SK-N-SH (cell line): ENCODE measurements around the gene SEC23IP. TPM values are rescaled to one million over a fixed set of nuclear protein-coding genes. Genes with fewer than 3 reads are reported as not detected.

Experiments used
- CTCF ChIA-PET: fragments of 300-600, 350-600 bp; formaldehyde crosslinking; extraction: SDS; loops from one replicate; lab custom pipeline; 2021; lab: Yijun Ruan, JAX
- POLR2A ChIA-PET: fragments of 350-600 bp; sonication (Branson Sonifier 250); formaldehyde crosslinking; extraction: SDS; loops from one replicate; lab custom pipeline; 2020; ENCODE audit warnings: antibody characterized with exemption, inconsistent platforms; lab: Yijun Ruan, JAX
- DNase-seq: peaks from one replicate; pipeline ENCODE4 v3.0.0; 2012
- H2AFZ ChIP-seq: fragments of 200-600 bp; sonication (generic); 2 replicates; pipeline ENCODE4 v1.8.1; 2016; ENCODE audit warnings: antibody characterized with exemption, mild to moderate bottlenecking, low read depth
- H3F3A ChIP-seq: fragments of 200-600 bp; sonication (generic); replicated peaks from 2 replicates; pipeline ENCODE3; 2016; ENCODE audit warnings: antibody characterized with exemption, mild to moderate bottlenecking; ENCODE audit not compliant: insufficient read depth
- H3K27ac ChIP-seq, 2 experiments: fragments of 200-500 bp in 1 of 2; fragments of 200-600 bp in 1 of 2; sonication (Bioruptor generic) in 1 of 2; sonication (generic), shearing (Covaris generic) in 1 of 2; 2 replicates each; pipeline versions ENCODE4 v1.5.1 to v1.6.1; 2014 to 2016; ENCODE audit warnings: low read depth in 2 of 2, inconsistent platforms in 1 of 2, low read length in 1 of 2, mild to moderate bottlenecking in 1 of 2, mixed read lengths in 1 of 2
- H3K27me3 ChIP-seq: fragments of 200-600 bp; sonication (generic), shearing (Covaris generic); 2 replicates; pipeline ENCODE4 v1.6.1; 2016; ENCODE audit warnings: mixed run types; ENCODE audit not compliant: insufficient read depth
- H3K36me3 ChIP-seq, 2 experiments: fragments of 200-500 bp in 1 of 2; fragments of 200-600 bp in 1 of 2; sonication (Bioruptor generic) in 1 of 2; sonication (generic) in 1 of 2; replicated peaks in 1 of 2; 2 replicates each; pipeline versions ENCODE3 to v1.5.1; 2014 to 2016; ENCODE audit warnings: low read length in 1 of 2, mild to moderate bottlenecking in 1 of 2; ENCODE audit not compliant: insufficient read depth in 2 of 2, control insufficient read depth in 1 of 2
- H3K4me1 ChIP-seq, 2 experiments: fragments of 200-500 bp in 1 of 2; fragments of 200-600 bp in 1 of 2; sonication (Bioruptor generic) in 1 of 2; sonication (generic), shearing (Covaris generic) in 1 of 2; 2 replicates each; pipeline versions ENCODE4 v1.5.1 to v1.6.1; 2014 to 2016; ENCODE audit warnings: low read depth in 1 of 2, low read length in 1 of 2, mixed run types in 1 of 2; ENCODE audit not compliant: insufficient read depth in 2 of 2, control insufficient read depth in 1 of 2
- H3K4me2 ChIP-seq: fragments of 200-600 bp; sonication (generic), shearing (Covaris generic); 2 replicates; pipeline ENCODE4 v1.6.1; 2017; ENCODE audit warnings: mixed run types
- H3K4me3 ChIP-seq, 2 experiments: fragments of 200-500 bp in 1 of 2; fragments of 200-600 bp in 1 of 2; sonication (Bioruptor generic) in 1 of 2; sonication (generic), shearing (Covaris generic) in 1 of 2; 2 replicates each; pipeline versions ENCODE4 v1.5.1 to v1.8.1; 2014 to 2016; ENCODE audit warnings: low read depth in 2 of 2, inconsistent platforms in 1 of 2, low read length in 1 of 2, mild to moderate bottlenecking in 1 of 2, mixed read lengths in 1 of 2, moderate library complexity in 1 of 2
- H3K79me2 ChIP-seq: fragments of 200-600 bp; sonication (generic); 2 replicates; pipeline ENCODE4 v1.8.1; 2017; ENCODE audit warnings: mild to moderate bottlenecking; ENCODE audit not compliant: insufficient read depth
- H3K9ac ChIP-seq: fragments of 200-600 bp; sonication (generic); 2 replicates; pipeline ENCODE4 v1.6.1; 2017; ENCODE audit warnings: mixed run types
- H3K9me2 ChIP-seq: fragments of 200-600 bp; sonication (generic); 2 replicates; pipeline ENCODE4 v1.6.1; 2017; ENCODE audit warnings: mixed run types
- H3K9me3 ChIP-seq: fragments of 200-600 bp; sonication (generic); 2 replicates; pipeline ENCODE4 v1.6.1; 2017; ENCODE audit warnings: mixed run types, mild to moderate bottlenecking, moderate library complexity
- H4K20me1 ChIP-seq: fragments of 200-600 bp; sonication (generic); 2 replicates; pipeline ENCODE4 v1.6.1; 2017; ENCODE audit warnings: mild to moderate bottlenecking, mixed run types; ENCODE audit not compliant: insufficient read depth
- EP300 ChIP-seq, 2 experiments: IDR thresholded peaks; 2 replicates each; pipeline versions ENCODE4 v1.4.0 to v1.6.1; 2012; ENCODE audit warnings: borderline replicate concordance in 1 of 2, low read depth in 1 of 2, low read length in 1 of 2
- FOXJ3 ChIP-seq: sonication (generic); formaldehyde crosslinking; IDR thresholded peaks from 2 replicates; pipeline ENCODE4 v1.5.1; 2020; ENCODE audit warnings: mild to moderate bottlenecking, missing genetic modification reagents
- FOXM1 ChIP-seq: IDR thresholded peaks from 2 replicates; pipeline ENCODE4 v1.4.0; 2012; ENCODE audit warnings: low read depth, mild to moderate bottlenecking
- GABPA ChIP-seq: IDR thresholded peaks from 2 replicates; pipeline ENCODE4 v1.4.0; 2012; ENCODE audit warnings: low read depth, mild to moderate bottlenecking
- GATA2 ChIP-seq: sonication (generic); formaldehyde crosslinking; IDR thresholded peaks from 2 replicates; pipeline ENCODE4 v1.5.0; 2020; ENCODE audit warnings: mild to moderate bottlenecking, missing genetic modification reagents
- JUND ChIP-seq: IDR thresholded peaks from 2 replicates; pipeline ENCODE4 v1.4.0; 2012
- MEF2A ChIP-seq: IDR thresholded peaks from 2 replicates; pipeline ENCODE4 v1.4.0; 2012; ENCODE audit warnings: low read depth, borderline replicate concordance
- RAD21 ChIP-seq: IDR thresholded peaks from 2 replicates; pipeline ENCODE4 v1.6.1; 2012; ENCODE audit warnings: mild to moderate bottlenecking, low read length
- RXRA ChIP-seq: IDR thresholded peaks from 2 replicates; pipeline ENCODE4 v1.4.0; 2012; ENCODE audit warnings: low read depth, mild to moderate bottlenecking, borderline replicate concordance
- SIN3A ChIP-seq: IDR thresholded peaks from 2 replicates; pipeline ENCODE4 v1.6.1; 2012; ENCODE audit warnings: low read depth, mild to moderate bottlenecking, low read length, moderate library complexity, borderline replicate concordance
- SMC3 ChIP-seq: IDR thresholded peaks from 2 replicates; pipeline ENCODE4 v1.6.1; 2012; ENCODE audit warnings: low read depth, low read length, improper control_type of control experiment
- TCF12 ChIP-seq: IDR thresholded peaks from 2 replicates; pipeline ENCODE4 v1.4.0; 2012
- TEAD4 ChIP-seq: IDR thresholded peaks from 2 replicates; pipeline ENCODE4 v1.4.0; 2012; ENCODE audit warnings: mild to moderate bottlenecking, borderline replicate concordance; ENCODE audit not compliant: insufficient read depth
- WGBS: methylation state at CpG from one replicate; pipeline ENCODE4 v1.1.6; 2017; ENCODE audit warnings: low lambda C conversion rate; 5-methylcytosine and 5-hydroxymethylcytosine counted together
- polyA plus RNA-seq, 3 experiments: library from polyadenylated mRNA; depleted of rRNA; stranded (reverse); fragments of >200 nt; gene quantifications; 2 replicates each; pipeline ENCODE4 v1.2.3, GENCODE V29; 2012
- TF ChIP-seq, protein P1 (sequence below): IDR thresholded peaks from 2 replicates; pipeline ENCODE4; 2012
- TF ChIP-seq, protein P2 (sequence below): IDR thresholded peaks from 2 replicates; pipeline ENCODE4 v1.4.0; 2012; ENCODE audit warnings: low read depth
- TF ChIP-seq, protein P3 (sequence below): fragments of 150-350 bp; IDR thresholded peaks from 2 replicates; pipeline ENCODE4 v1.6.1; 2017; ENCODE audit warnings: antibody characterized with exemption, low read length, low read depth, borderline replicate concordance
- TF ChIP-seq, protein P4 (sequence below): fragments of 150-350 bp; IDR thresholded peaks from 2 replicates; pipeline ENCODE4 v1.6.1; 2016; ENCODE audit warnings: mild to moderate bottlenecking, low read depth, low read length
- TF ChIP-seq, protein P5 (sequence below): fragments of 200-600 bp; sonication (generic); IDR thresholded peaks from 2 replicates; pipeline ENCODE4 v1.6.1; 2017; ENCODE audit warnings: antibody characterized with exemption, mild to moderate bottlenecking, moderate library complexity

SEC23IP gene
- polyA plus RNA-seq, 1 of the 3 experiments (the other 2 are of a cell fraction): 23.8 TPM

DNA sequence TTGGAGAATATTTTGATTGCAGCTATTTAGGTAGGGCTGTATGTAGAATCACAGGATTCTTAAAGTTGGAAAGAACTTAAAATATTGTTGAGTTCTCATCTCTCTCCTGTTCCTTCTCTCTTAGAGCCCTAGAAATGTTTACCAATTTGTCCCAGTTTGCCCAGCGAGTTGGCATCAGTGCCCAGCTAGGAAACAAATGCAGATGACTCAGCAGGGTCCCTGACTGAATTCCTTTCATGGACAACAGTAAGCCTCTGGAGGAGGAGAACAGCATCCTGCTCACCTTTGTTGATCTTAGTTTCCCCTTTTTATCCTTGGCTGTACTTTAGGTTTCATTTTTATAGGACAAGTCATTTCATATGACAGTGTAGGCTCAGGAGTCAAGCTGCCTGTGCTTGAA is 89.3 kb downstream of the SEC23IP start:
- Histone ChIP-seq H3K79me2 (no peaks in the 10 kb centered on the region), H3K4me1 (no peaks in the 10 kb centered on the region), H3K9me3 (no peaks in the 10 kb centered on the region), H4K20me1 (no peaks in the 10 kb centered on the region), H3K27me3 (no peaks in the 10 kb centered on the region), H3K4me3 (no peak overlapping the region), H3F3A (no peaks in the 10 kb centered on the region), H3K27ac (no peak overlapping the region), H3K9me2 (no peaks in the 10 kb centered on the region), H3K9ac (no peak overlapping the region), H3K4me2 (no peak overlapping the region), H3K36me3 (no peaks in the 10 kb centered on the region), H2AFZ (no peak overlapping the region)
- DNase-seq: no peak
- WGBS: 26% methylated on average over 1 of the region's 1 CpG
- CTCF ChIA-PET: interaction anchor here (1.4 kb wide), 1 partner anchor 13 kb away, joined by 4 read pairs; no protein-coding TSS in a partner anchor
- no peak for TF ChIP-seq EP300 (IDR thresholded peaks at IDR 0.05; ENCODE audit: borderline replicate concordance in 1 of 2, low read depth in 1 of 2, low read length in 1 of 2)
- TF ChIP-seq GATA2 (CRISPR knock-in tag): no peak
- POLR2A ChIA-PET: no interaction called here

DNA sequence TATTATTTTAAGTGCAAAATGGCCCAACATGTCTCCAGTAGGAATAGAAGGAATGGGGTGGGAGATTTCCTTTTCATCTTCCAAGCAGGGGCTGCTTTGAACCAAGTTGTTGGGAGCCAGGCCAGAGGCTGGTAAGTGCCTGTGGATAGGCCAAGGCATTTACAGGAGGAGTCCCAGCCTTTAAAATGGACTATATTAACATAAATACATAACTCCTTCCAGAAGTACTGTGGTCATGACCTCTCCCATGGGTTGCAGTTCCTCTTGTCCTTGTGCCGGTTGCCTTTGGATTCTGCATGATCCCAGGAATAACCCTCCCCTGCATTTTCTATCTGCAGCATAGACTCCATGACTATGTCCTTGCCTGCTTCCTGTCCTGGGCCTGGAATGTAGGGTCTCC is 95.8 kb downstream of the SEC23IP start:
- no peak overlapping the region for H3K4me2 ChIP-seq
- no peak overlapping the region for H3K4me3 ChIP-seq
- ChIA-PET POLR2A (no interaction called here), CTCF (no interaction called here)
- no peak overlapping the region for H3K27ac ChIP-seq
- WGBS: 80% methylated on average over 1 of the region's 1 CpG
- no peaks in the 10 kb centered on the region for H3K4me1 ChIP-seq
- H3K9ac ChIP-seq: no peak overlapping the region
- no peak overlapping the region for H2AFZ ChIP-seq
- no peaks in the 10 kb centered on the region for H4K20me1 ChIP-seq
- DNase-seq: no peak
- no peaks in the 10 kb centered on the region for H3K79me2 ChIP-seq
- H3K9me2 ChIP-seq: no peaks in the 10 kb centered on the region
- H3K9me3 ChIP-seq: no peaks in the 10 kb centered on the region
- no peaks in the 10 kb centered on the region for H3K36me3 ChIP-seq
- H3K27me3 ChIP-seq: no peaks in the 10 kb centered on the region
- no peak for TF ChIP-seq RAD21
- no peak for TF ChIP-seq TCF12
- no peak for TF ChIP-seq JUND
- TF ChIP-seq RXRA: no peak
- TF ChIP-seq, protein P1, sequence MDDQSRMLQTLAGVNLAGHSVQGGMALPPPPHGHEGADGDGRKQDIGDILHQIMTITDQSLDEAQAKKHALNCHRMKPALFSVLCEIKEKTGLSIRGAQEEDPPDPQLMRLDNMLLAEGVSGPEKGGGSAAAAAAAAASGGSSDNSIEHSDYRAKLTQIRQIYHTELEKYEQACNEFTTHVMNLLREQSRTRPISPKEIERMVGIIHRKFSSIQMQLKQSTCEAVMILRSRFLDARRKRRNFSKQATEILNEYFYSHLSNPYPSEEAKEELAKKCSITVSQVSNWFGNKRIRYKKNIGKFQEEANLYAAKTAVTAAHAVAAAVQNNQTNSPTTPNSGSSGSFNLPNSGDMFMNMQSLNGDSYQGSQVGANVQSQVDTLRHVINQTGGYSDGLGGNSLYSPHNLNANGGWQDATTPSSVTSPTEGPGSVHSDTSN: no peak
- no peak for TF ChIP-seq TEAD4
- TF ChIP-seq GABPA: no peak
- TF ChIP-seq FOXJ3 (CRISPR knock-in tag): no peak
- TF ChIP-seq, protein P2, sequence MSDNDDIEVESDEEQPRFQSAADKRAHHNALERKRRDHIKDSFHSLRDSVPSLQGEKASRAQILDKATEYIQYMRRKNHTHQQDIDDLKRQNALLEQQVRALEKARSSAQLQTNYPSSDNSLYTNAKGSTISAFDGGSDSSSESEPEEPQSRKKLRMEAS: no peak
- no peak for TF ChIP-seq SIN3A
- TF ChIP-seq, protein P3, sequence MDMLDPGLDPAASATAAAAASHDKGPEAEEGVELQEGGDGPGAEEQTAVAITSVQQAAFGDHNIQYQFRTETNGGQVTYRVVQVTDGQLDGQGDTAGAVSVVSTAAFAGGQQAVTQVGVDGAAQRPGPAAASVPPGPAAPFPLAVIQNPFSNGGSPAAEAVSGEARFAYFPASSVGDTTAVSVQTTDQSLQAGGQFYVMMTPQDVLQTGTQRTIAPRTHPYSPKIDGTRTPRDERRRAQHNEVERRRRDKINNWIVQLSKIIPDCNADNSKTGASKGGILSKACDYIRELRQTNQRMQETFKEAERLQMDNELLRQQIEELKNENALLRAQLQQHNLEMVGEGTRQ: no peak
- TF ChIP-seq, protein P4, sequence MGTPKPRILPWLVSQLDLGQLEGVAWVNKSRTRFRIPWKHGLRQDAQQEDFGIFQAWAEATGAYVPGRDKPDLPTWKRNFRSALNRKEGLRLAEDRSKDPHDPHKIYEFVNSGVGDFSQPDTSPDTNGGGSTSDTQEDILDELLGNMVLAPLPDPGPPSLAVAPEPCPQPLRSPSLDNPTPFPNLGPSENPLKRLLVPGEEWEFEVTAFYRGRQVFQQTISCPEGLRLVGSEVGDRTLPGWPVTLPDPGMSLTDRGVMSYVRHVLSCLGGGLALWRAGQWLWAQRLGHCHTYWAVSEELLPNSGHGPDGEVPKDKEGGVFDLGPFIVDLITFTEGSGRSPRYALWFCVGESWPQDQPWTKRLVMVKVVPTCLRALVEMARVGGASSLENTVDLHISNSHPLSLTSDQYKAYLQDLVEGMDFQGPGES: no peak
- no peak for TF ChIP-seq FOXM1
- no peak for TF ChIP-seq MEF2A
- TF ChIP-seq, protein P5, sequence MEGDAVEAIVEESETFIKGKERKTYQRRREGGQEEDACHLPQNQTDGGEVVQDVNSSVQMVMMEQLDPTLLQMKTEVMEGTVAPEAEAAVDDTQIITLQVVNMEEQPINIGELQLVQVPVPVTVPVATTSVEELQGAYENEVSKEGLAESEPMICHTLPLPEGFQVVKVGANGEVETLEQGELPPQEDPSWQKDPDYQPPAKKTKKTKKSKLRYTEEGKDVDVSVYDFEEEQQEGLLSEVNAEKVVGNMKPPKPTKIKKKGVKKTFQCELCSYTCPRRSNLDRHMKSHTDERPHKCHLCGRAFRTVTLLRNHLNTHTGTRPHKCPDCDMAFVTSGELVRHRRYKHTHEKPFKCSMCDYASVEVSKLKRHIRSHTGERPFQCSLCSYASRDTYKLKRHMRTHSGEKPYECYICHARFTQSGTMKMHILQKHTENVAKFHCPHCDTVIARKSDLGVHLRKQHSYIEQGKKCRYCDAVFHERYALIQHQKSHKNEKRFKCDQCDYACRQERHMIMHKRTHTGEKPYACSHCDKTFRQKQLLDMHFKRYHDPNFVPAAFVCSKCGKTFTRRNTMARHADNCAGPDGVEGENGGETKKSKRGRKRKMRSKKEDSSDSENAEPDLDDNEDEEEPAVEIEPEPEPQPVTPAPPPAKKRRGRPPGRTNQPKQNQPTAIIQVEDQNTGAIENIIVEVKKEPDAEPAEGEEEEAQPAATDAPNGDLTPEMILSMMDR: no peak
- TF ChIP-seq SMC3: no peak
- no peaks in the 10 kb centered on the region for H3F3A ChIP-seq
